Epithelial cell of proximal tubule (primary cell): ENCODE measurements around the gene WNK1. TPM values are rescaled to one million over a fixed set of nuclear protein-coding genes. Genes with fewer than 3 reads are reported as not detected.

Source experiments
- DNase-seq: peaks from one replicate; pipeline ENCODE4 v3.0.0-alpha.2; 2011; ENCODE audit warnings: low read depth
- H3K4me3 ChIP-seq: 2 replicates; pipeline ENCODE4 v1.5.1; 2011; ENCODE audit warnings: low read depth, mild to moderate bottlenecking, low read length
- total RNA-seq: library from RNA; depleted of rRNA; stranded (reverse); fragments of >200 nt; gene quantifications from 2 replicates; pipeline ENCODE4 v1.2.3, GENCODE V29; 2015
- TF ChIP-seq, protein P1 (sequence below): conservative IDR thresholded peaks from 2 replicates; pipeline ENCODE4 v1.5.1; 2012; ENCODE audit warnings: low read depth, mild to moderate bottlenecking, low read length

WNK1 gene
- total RNA-seq, 1 donor from 2014 or later = 53.4 TPM

DNA sequence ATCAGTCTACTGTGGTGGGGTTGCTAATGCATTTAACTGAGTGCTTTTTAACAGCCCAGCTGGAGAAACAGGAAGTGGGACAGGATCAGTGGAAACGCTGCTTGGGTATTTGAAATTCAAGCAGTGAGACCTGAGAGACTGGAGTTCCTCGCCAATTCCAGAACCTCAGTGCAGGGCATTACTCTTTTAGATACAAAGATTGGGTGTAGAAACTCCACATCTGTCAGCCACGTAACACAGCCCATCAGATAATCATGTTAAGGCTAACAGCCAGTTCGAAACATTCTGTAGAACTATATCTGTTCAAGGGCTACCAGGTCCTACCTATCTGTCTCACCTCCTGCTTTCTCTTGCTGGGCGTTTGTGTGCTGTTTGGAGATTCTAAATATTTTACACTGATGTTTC is 151.6 kb downstream of the WNK1 start:
- H3K4me3 ChIP-seq = no peak overlapping the region
- DNase-seq = no peak
- TF ChIP-seq, protein P1, sequence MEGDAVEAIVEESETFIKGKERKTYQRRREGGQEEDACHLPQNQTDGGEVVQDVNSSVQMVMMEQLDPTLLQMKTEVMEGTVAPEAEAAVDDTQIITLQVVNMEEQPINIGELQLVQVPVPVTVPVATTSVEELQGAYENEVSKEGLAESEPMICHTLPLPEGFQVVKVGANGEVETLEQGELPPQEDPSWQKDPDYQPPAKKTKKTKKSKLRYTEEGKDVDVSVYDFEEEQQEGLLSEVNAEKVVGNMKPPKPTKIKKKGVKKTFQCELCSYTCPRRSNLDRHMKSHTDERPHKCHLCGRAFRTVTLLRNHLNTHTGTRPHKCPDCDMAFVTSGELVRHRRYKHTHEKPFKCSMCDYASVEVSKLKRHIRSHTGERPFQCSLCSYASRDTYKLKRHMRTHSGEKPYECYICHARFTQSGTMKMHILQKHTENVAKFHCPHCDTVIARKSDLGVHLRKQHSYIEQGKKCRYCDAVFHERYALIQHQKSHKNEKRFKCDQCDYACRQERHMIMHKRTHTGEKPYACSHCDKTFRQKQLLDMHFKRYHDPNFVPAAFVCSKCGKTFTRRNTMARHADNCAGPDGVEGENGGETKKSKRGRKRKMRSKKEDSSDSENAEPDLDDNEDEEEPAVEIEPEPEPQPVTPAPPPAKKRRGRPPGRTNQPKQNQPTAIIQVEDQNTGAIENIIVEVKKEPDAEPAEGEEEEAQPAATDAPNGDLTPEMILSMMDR = no peak

DNA sequence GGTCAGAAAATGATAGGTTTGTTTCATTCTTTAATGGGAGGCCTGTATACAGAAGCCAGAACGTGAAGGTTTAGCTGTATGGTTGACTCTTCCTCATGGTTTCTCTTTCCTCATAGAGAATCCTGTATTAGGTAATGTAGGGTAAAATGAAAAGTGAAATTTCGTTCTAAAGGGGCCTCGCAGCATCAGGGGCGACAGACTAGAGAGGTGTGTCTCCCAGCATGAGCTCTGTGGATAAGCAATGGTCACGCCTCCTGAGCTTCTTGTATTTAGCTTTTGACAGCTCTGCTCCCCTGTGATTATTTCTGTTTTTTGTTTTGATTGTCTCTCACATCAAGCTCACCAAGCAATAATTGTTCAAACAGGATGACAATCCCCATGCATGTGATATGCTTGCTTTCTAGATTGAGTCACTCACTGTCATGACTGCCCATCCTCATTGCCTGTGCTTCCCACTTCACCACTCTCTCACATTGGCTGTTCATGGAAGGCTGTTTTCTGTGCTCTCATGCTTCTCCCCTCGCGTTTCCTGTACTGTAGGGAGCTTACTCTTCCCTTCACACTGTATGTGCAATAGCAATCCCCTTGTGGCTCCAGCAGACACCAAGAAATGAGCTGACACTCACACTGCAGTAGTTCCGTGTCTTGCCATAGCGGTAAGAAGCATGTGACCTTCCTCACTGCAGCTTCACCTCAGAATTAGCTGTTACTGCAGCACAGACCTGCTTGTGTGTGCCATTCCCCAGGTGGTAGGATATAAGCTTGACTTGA is 153.1 kb downstream of the WNK1 start:
- no peak overlapping the region for H3K4me3 ChIP-seq
- TF ChIP-seq, protein P1 = no peak
- no peak for DNase-seq

DNA sequence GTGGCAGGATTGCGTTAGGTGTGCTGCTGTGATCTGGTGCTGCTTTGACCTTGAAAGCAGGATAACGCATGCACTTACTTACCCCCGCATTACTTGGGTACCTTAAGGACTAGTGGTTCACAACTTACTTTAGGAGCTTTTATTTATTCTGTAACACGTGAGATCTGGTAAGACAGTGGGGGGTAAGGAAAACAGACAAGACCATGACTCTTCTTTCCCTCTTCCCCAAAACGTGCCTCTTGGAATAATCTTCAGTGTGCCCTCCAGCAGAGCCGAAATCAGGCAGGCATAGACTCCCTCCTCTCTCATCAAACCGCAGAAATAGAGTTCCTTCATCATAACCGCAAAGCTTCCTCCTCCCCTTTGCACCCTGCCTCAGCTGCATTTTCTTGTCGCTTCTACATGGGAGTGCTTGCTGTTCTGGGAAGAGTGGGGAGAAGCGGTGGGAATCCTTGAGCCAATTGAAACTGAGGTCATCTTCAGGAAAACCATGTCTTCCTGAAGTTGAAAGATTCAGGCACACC is 153.7 kb downstream of the WNK1 start:
- TF ChIP-seq, protein P1 = no peak
- H3K4me3 ChIP-seq = no peak overlapping the region
- DNase-seq = no peak

DNA sequence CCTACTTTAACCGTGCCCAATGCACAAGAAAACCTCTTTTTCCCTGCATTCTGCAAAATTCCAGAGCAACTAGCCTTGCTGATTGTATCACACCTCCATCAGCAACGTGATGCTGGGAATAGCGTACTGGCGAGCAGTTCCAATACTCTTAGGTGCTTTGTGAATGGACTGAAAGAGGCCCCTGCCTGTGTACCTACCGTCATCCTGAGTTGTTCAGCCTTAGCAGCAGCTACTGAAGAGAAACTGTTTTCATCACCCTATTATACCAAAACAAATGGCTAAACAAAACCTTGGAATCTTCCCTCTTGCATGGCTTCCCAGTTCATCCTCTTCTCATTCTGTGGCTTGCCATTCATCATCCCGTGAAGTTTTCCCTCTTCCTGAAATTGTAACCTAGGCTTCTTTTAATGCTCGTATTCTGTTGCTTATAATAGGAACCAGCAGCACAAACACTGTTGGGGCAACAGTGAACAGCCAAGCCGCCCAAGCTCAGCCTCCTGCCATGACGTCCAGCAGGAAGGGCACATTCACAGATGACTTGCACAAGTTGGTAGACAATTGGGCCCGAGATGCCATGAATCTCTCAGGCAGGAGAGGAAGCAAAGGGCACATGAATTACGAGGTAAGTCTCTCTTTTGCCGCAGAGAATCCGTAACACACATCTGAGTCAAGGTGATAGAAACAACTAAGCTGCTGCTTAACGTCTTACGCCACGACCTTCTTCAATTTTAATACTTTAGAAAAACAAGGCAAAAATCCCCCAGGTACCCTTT is 155.2 kb downstream of the WNK1 start:
- no peak overlapping the region for H3K4me3 ChIP-seq
- DNase-seq = no peak
- TF ChIP-seq, protein P1 = no peak

DNA sequence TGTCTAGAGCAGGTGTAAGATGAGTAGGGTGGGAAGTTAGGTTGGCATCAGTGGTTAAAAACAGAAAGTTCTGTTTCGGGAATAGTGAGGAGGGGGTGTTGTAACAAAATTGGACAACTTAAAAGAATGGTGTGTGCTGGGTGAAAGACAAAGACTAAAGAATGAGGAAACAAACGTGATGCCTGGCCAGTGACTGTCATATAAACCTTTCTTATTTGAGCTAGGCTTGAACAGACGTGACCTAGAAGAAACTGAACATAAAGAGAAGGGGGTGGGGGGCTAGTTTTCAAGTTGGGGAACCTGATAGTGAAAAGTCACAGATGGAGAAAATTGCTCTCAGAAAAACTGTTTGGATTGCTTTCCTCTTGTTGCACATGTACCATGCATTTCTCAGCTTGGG is 157.5 kb downstream of the WNK1 start:
- no peak overlapping the region for H3K4me3 ChIP-seq
- TF ChIP-seq, protein P1 = no peak
- no peak for DNase-seq

DNA sequence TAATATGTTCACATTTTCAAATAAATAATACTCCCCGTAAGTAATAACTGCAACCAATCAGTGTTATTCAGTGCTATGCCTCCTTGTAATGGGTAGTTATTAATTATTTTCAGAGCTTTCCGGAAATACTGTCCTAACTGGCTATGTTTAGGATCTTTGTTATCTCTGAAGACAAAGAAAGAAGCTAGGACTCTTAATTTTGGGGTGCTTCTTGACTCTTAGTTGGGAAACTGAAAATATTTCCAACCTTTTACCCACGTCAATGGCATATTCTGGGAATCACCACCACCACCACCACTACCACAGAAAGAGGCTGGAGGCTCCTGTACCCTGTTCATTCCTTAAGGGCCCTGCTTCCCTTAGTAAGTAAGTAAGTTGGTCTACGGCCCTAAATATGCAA is 158.0 kb downstream of the WNK1 start:
- TF ChIP-seq, protein P1 = no peak
- H3K4me3 ChIP-seq = no peak overlapping the region
- no peak for DNase-seq
